Transverse colon (tissue), 3 donors: Measurements from ENCODE around the gene ORC2.

Experiments used
- POLR2A ChIP-seq: fragments of 450-650 bp; IDR thresholded peaks from one replicate; pipeline ENCODE4 v1.6.1; 2016; ENCODE audit warnings: antibody characterized with exemption, mild to moderate bottlenecking, moderate library complexity
- TF ChIP-seq, protein P1 (sequence below), 5 experiments: fragments of 200-600 bp in 3 of 5; fragments of 450-650 bp in 2 of 5; sonication (generic) in 3 of 5; IDR thresholded peaks; 1 replicate in 2 of 5; 2 replicates in 3 of 5; pipeline ENCODE4 v1.5.1; 2016 to 2017; ENCODE audit warnings: antibody characterized with exemption in 5 of 5, inconsistent platforms in 3 of 5, mild to moderate bottlenecking in 2 of 5, moderate library complexity in 1 of 5

DNA sequence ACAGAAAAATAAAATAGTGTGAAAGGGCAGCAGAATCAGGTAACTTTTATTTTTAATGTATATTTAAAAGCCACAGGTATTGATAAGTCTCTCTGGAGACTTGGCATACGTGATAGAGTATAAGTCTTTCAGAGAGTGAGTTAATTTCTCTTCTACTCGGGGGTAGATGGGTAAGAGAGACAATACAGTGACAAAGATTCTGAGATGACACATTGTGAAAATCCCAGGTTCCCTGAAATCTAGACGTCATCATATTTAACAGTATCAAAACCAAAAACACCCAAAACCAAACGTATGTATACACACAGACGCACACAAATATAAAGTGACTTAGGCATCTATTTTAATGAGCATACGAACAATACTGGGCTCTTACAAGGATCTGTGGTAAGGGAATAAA, 41.0 kb downstream of the ORC2 start:
- TF ChIP-seq, protein P1, sequence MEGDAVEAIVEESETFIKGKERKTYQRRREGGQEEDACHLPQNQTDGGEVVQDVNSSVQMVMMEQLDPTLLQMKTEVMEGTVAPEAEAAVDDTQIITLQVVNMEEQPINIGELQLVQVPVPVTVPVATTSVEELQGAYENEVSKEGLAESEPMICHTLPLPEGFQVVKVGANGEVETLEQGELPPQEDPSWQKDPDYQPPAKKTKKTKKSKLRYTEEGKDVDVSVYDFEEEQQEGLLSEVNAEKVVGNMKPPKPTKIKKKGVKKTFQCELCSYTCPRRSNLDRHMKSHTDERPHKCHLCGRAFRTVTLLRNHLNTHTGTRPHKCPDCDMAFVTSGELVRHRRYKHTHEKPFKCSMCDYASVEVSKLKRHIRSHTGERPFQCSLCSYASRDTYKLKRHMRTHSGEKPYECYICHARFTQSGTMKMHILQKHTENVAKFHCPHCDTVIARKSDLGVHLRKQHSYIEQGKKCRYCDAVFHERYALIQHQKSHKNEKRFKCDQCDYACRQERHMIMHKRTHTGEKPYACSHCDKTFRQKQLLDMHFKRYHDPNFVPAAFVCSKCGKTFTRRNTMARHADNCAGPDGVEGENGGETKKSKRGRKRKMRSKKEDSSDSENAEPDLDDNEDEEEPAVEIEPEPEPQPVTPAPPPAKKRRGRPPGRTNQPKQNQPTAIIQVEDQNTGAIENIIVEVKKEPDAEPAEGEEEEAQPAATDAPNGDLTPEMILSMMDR (IDR thresholded peaks at IDR 0.05), result no peak
- TF ChIP-seq POLR2A, result no peak
